ENCODE measurements around the gene CDH24. TPM values are rescaled to one million over a fixed set of nuclear protein-coding genes. Genes with fewer than 3 reads are reported as not detected.

CDH24 gene
- total and polyA plus RNA-seq, 9 of the 15 experiments (the other 6 are each of a cell fraction or from before 2014, with no cell fraction given): 0.04 to 16.2 (median 4.9) TPM

DNA sequence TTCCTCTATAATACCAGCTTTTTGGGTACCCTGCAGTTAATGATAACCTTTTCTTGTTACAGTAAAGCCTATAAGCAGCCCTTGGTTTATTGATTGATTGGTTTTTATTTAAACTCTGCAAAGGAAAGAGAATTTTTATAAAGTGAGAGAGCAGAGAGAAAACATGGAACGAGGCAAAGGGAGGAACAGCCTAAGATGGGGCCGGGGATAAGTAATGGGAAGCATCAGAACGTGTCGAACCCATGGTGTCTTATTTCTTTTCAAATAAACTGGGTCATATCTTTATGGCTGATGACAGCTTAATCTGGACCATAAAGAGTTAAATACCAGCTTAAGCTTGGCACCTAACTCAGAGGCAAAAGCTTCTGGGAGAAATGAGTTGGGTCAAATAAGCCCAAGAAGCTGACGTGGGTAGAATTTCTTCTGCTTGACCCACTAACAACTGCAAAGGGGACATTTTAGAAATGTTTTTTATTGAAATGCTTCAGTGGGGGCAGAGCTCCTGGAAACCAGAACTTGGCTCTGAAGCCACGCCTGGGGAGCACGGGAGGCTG is 35.4 kb downstream of the CDH24 start:
- Histone ChIP-seq H3K4me3 (no peak overlapping the region), H3K9ac (ENCODE audit: insufficient read depth in 1 of 2, low read depth in 2 of 2, low read length in 2 of 2) (no peak overlapping the region), H3K27ac (ENCODE audit: extremely low read depth, low read depth, low read length) (no peak overlapping the region; the same call in 2 of the 3 replicates), H4K20me1 (replicated peaks; ENCODE audit: control insufficient read depth, insufficient read depth, low read length) (peaks cover 10% of the 10 kb centered on the region; the same call in 1 of the 2 replicates), H3K79me2 (ENCODE audit: control insufficient read depth, insufficient read depth, low read length) (no peaks in the 10 kb centered on the region; the same call in 2 of the 3 replicates), H3K36me3 (ENCODE audit: control insufficient read depth, insufficient read depth, low read length) (peaks cover 23% of the 10 kb centered on the region; the same call in 2 of the 3 replicates), H3K4me1 (replicated peaks in 1 of 2; ENCODE audit: control insufficient read depth in 2 of 2, insufficient read depth in 2 of 2, low read length in 2 of 2) (peaks cover 17 to 41% of the 10 kb centered on the region in 2 experiments; a peak in 4 of 5 replicates), H3K9me1 (ENCODE audit: control insufficient read depth, insufficient read depth, low read length) (no peaks in the 10 kb centered on the region), H2AFZ (ENCODE audit: low read depth, low read length) (peak overlapping the region; percentile 42), H3K27me3 (ENCODE audit: control insufficient read depth in 2 of 2, insufficient read depth in 2 of 2, low read length in 2 of 2) (no peaks in the 10 kb centered on the region), H3K9me3 (replicated peaks; ENCODE audit: control insufficient read depth, insufficient read depth, low read depth, low read length) (no peaks in the 10 kb centered on the region), H3K4me2 (ENCODE audit: insufficient read depth, low read length) (no peak overlapping the region)
- DNase-seq (ENCODE audit: extremely low read depth in 1 of 4, low spot score in 3 of 4) (no peak), FAIRE-seq (no peak), ATAC-seq (no peak)
- in situ Hi-C loops (cut with MboI): no loop called here
- CTCF ChIA-PET (ENCODE audit: low intra/inter-chr PET ratio): no interaction called here
- POLR2A ChIA-PET: interaction anchor here (0.6 to 6.6 kb wide), 6 partner anchors 9 to 1111 kb away, joined by 3 to 65 read pairs (median 8); partner anchors contain the start of gene PSMB5
- 43% methylated on average over 7 of the region's 7 CpGs for WGBS (ENCODE audit: insufficient coverage, low coverage, missing lambda C conversion rate)
- TF ChIP-seq, protein P1, sequence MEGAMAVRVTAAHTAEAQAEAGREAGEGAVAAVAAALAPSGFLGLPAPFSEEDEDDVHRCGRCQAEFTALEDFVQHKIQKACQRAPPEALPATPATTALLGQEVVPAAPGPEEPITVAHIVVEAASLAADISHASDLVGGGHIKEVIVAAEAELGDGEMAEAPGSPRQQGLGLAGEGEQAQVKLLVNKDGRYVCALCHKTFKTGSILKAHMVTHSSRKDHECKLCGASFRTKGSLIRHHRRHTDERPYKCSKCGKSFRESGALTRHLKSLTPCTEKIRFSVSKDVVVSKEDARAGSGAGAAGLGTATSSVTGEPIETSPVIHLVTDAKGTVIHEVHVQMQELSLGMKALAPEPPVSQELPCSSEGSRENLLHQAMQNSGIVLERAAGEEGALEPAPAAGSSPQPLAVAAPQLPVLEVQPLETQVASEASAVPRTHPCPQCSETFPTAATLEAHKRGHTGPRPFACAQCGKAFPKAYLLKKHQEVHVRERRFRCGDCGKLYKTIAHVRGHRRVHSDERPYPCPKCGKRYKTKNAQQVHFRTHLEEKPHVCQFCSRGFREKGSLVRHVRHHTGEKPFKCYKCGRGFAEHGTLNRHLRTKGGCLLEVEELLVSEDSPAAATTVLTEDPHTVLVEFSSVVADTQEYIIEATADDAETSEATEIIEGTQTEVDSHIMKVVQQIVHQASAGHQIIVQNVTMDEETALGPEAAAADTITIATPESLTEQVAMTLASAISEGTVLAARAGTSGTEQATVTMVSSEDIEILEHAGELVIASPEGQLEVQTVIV (CRISPR knock-in tag; IDR thresholded peaks at IDR 0.05; ENCODE audit: borderline replicate concordance): no peak
- TF ChIP-seq YBX1 (IDR thresholded peaks at IDR 0.05): no peak
- TF ChIP-seq NCOA1 (IDR thresholded peaks at IDR 0.05; ENCODE audit: low read depth): no peak
- TF ChIP-seq RBM15 (IDR thresholded peaks at IDR 0.05; ENCODE audit: insufficient read depth, low read length): no peak
- no TSS peak for BruUV-seq (replicated peaks)
- intact Hi-C loops (cut with micrococcal nuclease): no loop called here
